Hippocampal formation (tissue), 2 donors: ENCODE data around the gene TFEB.

Source experiments
- DNase-seq, 2 donors: peaks; one replicate each; lab custom pipeline; 2025; lab: John Stamatoyannopoulos, UW

The TFEB gene

DNA sequence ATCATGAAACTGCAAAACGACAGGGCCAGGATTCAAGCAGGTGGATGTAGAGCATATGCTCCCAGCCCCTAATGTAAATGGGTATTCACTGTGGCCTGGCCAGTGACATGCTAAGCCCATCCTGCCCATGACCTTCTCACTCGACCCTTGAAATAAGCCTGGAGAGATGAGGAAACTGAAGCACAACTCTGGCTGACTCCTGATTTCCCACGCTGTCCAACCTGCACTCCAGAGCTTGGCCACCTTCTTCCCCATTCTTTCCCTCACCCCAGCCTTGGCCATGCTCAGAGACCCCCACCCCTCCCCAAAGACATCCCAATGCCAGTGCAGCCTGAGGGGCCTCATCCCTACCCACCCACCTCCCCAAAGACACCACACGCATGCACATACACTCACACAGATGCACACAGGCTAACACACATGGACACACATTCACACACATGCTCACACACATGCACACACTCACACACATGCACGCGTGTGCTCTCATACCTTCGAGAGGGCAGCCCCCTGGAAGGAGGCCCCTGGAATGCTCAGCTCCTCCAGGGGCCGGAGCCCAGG is 12.4 kb downstream of the TFEB start:
- no peak for DNase-seq

DNA sequence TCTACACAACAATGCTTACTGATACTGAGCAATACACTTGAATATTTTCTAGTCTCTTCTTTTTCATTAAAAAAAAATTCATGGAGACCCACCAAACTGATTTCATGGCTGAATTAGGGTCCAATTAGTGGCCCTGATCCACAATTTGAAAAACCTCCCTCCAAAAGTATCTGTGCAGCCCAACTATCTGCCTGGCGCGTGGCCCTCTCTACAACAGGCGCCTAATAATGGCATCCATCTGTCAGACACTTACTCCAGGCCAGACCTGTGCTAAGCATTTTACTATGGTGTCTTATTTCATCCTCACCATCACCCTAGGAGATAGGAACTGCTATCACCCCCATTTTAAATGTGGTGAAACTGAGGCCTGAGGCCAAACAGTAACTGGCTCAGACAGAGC is 14.0 kb downstream of the TFEB start:
- DNase-seq = no peak

DNA sequence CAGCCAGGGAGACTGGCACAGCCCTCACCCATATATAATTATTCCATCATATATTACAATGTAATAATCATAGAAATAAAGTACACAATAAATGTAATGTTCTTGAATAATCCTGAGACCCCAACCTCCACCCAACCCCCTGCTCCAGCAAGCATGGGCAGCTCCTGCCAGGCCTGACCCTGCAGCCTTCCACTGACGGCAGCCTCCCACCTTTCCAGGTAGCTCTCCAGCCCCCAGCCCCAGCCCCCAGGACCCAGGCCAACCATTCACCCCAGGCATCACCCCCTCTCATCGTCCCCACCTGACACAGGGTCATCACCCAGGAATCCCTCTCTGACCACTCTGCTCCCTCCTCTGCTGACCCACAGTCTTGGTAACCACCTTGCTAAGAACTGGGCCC is 14.6 kb downstream of the TFEB start:
- no peak for DNase-seq

DNA sequence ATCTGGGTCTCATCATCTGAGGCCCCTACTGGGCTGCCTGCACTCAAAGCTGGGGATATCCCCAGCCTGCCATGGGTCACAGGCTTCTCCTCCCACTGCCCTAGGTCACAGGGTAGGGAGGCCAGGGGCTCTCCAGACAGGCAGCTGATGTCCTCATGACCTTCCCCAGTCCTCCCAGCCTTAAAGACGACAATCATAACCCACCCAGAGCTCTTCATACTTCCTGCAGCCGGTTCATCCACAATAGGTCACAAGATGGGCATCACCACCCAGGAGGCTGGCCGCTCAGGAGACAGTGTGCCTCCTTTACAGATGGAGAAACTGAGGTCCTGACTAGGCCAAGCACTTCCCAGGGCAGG is 15.2 kb downstream of the TFEB start:
- DNase-seq = no peak

DNA sequence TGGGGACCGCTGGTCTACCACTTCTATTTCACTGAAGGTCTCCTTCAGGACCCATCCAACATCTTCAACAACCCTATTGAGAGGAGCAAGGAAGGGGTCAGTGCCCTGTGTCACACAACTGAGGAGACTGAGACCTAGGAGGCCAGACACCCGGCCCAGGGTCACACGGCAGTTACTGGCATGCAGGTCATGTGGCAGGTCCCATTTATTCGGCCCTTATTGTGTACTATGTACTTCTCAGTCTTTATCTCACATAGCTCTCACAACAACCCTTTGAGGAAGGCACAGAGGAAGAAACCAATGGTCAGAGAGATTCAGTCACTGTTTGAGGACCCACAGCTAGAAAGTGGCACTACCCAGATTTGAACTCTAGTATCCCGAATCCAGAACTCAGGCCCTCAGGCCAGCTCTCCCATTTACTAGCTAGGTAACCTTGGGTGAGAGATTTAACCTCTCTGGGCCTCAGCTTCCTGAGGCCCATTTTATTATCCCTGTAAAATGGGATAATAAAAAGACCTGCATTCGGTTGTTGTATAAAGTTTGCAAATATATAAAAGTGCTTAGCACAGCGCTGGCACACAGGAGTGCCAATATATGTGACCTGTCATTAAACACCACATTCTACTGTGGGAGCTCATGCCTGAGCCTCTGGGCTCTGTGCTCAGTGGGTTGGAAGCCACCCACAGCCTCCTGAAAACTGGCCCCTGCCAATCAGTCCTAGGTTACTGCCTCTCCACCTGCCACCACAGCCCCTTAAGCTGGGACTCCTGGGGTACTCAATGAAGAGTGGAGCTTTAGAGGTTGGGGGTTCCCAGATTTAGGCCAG is 15.8 kb downstream of the TFEB start:
- no peak for DNase-seq

DNA sequence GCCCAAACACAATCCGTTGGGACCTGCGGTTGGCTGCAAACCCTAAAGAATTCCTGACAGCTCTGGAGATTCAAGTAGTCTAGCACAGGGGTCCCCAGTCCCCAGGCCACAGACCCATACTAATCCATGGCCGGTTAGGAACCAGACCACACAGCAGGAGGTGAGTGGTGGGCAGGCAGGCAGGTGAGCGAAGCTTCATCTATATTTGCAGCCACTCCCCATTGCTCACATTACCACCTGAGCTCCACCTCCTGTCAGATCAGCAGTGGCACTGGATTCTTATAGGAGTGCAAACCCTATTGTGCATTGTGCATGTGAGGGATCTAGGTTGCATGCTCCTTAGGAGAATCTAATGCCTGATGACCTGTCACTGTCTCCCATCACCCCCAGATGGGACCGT is 16.6 kb downstream of the TFEB start:
- no peak for DNase-seq

DNA sequence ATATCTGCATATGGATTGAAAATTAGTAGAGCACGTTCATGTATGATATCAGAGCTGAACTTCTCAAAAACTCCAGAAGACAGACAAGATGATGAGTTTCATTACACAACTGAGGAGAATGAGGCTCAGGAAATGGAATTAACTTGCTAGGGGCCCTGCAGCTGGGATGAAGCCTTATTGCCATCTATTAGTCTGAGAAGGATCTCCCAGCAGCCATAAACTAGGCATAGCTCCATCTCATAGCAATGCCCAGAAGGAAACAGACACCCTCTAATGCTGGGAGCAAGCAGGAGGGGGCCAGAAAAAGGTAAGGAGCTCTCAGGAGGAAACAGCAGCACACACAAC is 18.0 kb downstream of the TFEB start:
- DNase-seq = no peak

DNA sequence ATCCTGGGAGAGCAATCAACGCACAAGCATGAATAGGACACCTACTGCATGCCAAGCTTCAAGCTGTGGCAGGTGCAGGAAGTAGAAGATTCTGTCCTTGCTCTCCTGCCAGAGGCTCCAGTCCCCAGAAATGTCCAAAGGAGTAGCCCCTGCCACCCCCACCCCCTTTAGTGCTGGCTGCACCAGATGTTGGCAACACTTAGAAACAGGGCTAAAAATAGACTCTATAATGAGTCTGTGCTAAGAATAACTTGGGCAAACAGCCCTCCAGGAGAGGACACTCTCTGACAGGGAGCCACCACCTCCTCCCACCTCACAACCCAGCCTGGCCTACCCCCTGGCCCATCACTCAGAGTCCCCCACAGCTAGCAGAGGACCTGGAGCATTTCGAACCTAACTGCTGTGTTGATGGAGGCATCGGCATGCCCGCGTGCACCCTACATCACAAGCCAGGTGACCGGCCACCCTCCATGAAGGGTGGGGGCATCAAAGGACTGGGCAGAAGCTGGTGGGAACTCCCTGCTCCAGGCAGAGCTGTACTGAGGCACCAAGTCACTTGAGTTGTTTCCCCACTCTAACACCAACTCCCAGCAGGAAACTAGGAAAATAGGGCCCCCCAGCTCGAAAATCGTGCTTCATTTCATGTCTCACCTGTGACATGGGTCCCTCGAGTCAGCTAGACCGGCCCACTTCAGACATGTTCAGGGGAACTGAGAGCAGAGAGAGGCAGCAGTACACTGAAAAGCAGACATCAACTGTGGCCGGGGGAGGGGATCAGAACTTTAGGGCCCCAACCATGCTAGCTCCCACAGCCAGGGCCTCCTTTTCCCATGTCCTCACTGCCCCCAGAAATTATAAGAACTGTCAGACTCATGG is 18.7 kb downstream of the TFEB start:
- no peak for DNase-seq

DNA sequence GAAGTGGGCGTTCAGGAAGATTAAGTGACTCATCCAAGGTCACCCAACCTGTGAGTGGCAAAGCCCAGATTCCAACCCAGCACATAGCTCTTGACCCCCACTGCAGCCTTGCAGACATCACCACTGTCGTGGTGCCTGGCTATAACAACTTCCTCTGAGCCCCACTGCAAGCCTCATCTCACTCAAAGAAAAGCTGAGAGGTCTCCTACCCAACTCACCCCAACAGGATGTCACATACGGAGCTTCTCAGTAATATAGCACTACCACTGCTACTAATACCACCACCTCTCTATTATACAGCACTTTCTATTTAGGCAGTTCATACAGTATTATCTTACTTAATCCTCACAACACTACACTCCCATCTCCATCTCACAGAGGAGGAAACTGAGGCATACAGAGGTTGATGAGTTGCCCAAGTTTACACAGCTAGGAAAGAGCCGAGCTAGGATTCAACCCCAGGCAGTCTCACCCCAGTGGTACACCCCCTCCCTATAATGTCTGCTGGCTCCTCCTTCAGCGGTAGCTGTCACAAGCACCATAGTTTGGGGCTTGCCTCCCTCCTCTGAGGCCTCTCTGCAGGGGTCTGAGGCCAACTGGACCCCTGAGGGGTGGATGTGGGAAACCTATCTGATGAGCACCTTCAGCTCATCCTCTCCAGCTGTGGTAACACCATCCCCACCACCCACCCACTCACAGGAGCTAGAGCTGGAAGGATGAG is 19.5 kb downstream of the TFEB start:
- DNase-seq = no peak

DNA sequence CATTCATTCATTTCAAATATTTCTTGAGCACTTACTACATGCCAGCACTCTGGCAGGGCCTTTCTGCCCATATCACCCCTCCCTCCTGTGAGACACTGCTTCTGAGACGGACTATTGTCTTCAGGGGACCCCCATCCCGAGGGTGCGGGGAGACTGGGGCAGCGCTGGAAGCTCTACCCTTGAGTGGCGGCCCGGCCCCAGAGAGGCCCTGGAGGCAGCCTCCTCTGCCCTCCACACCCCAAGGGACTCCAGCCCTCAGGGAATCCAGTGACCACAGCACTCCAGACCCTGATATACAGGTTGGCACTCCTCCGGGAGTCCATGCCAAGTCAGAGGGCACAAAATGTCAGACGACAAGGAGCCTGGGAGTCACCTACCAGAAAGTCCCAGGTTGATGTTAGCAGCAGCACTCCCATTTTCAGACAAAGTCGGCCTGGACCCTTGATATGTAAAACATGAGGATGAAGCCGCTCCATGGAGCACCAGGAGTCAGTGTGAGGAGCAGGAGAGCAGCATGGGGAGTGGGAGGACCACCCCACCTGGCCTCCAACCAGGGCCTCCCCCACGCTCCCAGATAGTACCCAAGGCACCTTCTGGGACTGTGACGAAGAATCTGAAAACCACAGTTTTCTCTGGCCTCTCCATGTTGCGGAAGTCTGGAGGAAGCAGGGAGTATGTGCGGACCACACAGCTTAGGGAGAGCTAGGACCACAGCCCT is 20.7 kb downstream of the TFEB start:
- DNase-seq = no peak

DNA sequence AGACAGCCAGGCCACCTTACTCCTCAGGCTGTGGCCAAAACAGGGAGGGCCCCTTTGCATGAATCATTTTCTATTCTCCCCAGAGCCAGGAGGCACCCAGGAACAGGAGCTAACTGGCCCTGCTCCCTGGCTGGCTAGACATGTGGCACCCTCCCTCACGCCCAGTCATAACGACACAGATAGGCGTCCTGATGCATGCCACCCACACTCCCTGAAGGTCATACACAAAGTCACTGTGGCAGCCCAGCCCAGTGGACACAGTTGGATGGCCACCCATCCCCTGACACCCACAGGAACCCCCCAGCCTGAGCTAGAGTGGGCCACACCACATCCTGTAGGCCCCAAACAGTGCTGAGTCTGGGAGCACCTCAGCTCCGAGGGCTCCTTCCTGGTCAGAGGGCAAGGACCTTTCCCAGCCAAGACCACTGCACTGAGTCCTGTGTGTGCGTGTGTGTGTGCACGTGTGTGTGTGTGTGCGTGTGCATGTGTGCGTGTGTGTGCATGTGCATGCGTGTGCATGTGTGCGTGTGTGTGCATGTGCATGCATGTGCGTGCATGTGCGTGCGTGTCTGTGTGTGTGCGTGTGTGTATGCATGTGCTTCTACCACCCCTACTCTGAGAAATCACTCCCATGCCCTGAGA is 21.6 kb downstream of the TFEB start:
- no peak for DNase-seq

DNA sequence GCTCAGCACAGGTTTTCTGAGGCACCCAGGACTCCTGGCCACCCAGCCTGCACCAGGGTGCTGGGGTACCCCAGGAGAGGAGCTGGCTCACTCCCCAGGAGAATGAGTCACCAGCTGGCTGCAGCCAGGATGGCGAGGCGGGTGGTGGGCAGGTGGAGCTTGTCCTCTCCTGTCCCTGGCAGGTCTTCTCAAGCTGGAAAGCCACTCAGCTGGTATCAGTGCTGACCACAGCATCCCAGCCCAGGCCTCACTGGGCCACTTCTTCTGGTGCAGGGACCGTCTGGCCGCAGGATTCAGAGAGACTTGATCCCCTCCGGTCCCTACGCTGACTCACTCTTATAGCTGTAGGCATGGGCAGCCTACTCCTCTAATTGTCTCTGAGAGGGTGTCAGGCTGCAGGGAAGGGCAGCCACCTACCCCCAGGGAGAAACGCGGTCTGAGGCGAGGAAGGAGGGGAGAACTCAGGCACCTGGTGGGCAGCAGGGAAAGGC is 22.2 kb downstream of the TFEB start:
- DNase-seq = peak in 1 of 2 donors; percentile 82

DNA sequence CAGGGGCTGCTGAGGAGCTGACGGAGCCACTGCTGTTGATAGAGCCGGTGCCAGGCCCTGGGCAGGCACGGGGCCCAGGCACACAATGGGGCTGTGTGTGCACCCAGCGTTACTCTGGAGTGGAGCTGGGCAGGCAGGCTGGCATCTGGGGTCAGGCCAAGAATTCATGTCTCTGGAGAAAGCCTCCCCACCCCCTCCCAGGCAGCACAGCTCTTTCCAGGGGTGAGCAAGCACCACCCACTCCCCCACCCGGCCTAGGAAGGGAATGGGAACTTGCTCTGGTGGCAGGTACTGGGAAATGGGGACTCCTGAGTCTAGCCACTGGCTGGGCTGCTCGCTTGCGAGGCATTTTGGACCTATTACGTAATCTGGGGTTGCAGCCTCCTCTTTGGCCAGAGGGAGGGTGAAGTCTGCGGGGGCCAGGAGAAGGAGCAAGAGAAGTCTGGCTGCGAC is 22.7 kb downstream of the TFEB start:
- peak; percentile 89 to 95 for DNase-seq

DNA sequence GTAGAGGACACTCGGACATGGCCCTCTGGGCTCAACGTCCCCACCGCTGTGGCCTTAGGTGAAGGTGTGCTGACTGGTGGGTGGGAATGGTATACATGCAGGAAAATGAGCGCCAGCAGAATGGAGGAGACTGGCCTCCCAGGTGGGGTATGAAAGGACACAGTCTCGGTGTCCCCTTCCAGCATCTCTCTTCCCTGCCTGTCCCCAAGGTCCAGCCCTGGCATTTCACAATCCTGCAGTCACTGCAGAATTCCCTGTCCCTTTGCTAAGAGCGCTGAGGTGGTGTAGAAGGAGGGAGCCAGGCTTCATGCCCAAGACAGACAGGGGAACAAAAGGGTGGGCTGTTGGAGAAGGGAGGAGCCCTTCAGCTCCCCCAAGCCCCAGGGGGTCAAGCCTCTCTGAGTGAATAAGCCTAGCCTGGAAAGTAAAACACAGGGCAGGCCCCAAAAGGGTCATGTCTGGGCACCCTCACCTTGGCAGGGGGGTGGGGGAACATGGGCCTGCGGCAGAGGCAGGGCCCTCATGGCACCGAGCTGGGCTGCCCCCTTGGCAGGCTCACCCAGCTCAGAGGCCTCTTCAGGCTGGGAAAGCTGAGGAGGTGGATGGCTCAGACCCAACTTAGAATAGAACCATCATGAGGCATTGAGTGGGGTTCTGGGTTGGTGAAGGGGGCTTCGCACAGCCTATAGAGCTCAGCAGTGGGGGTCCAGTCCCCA is 23.9 kb downstream of the TFEB start:
- DNase-seq = no peak

DNA sequence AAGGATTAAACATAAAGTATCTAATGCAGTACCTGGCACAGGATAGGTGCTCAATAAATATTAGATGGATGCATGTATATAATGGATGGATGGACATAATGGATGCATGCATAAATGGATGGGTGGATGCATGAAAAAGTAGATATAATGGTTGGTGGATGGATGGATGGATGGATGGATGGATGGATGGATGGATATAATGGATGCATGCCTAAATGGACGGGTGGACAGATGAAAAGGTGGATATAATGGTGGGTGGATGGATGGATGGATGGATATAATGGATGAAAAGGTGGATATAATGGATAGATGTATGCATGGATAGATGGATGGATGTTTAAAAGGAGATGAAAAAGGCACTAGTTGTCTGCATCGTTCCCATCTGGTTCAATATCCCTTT is 26.0 kb downstream of the TFEB start:
- DNase-seq = no peak

DNA sequence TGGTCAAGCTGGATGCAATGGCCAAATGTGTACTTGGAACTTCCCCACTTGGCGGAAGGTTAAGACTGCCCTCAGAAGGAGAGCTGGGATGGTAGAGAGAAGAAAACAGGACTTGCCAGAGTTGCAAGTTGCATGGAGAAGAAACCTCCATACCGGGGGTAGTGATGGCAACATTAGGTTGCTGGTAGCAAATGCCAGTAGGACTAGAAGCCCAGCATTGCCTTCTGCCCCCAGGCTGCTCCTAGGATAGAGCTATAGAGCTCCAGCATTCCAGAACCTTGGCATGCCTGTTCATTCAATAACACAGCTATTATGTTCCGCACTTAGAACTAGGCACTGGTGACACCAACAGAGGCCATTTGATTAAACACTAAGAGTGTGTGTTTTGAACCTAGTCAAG is 26.6 kb downstream of the TFEB start:
- no peak for DNase-seq

DNA sequence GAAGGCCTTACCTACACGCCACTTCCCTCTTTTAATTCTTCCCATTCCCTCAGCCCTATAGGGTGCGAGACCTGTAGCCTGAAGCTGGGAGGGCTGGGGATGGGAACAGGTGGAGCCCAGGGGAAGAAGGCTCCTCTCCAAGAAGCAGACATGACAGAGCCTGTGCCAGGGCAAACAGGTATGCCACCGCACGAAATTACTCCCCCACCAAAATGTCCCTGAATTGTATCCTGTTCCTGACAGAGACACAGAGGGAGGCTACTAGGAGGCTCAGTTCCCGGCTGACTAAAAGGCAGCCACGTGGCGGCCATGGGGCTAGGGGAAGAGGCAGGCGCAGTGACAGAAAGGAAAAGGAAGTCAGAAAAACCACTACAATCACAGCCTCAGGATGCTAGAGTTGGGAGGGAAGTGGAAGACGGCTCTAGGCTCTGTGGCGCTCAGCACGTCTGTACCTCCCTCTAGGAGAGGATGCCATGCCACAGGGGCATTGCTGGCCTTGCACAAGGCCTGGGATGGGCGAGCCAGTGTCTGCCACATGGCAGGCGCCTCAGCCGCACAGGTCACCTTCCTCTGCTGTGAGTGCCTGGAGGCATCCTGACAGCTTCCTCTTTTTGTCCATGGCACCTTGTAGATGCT is 27.7 kb downstream of the TFEB start:
- DNase-seq = peak; percentile 40 to 43

DNA sequence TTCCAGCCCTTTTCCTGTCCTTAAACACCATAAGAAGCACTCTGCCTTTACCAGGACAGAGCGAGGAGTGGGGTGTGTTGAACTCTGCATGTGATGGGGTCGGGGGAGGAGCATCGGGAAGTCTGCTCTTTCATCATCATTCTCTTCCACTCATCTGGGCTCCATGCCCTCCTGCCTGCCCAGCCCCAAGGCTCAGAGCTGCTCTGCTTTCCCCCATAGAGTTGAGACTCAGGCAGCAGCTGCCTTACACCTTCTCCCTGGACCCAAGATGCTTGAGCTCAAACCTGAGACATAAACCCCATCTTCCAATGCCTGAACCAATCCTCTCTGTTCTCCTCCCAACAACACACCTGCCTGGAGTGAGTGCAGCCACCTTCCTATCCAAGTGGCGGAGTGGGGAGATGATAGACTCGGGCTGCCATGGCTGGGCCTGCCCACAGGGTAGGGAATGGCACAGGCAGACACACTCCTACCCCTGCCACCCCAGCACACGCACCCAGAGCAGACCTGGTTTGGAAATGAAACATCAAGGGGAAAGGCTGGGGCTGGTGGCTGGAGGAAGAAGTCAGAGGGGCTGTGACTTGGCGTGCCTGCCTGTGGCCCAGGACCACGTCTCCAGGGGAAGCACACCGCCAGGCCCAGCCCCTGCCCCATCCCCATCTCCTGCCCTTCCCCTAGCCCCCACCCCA is 28.4 kb downstream of the TFEB start:
- peak; percentile 49 to 53 for DNase-seq
